Keratinocyte (primary cell): ENCODE data around the gene TIGD6. TPM values are rescaled to one million over a fixed set of nuclear protein-coding genes. Genes with fewer than 3 reads are reported as not detected.

ENCODE experiments used
- DNase-seq: peaks from one replicate; pipeline ENCODE4 v3.0.0-alpha.2; 2011; ENCODE audit warnings: low read depth, missing footprints, low spot score
- FAIRE-seq: peaks from 2 replicates; lab custom pipeline; 2011; peaks lifted over from hg19 to GRCh38; lab: Jason Lieb, UNC
- H2AFZ ChIP-seq: 2 replicates; pipeline ENCODE4 v1.6.0; 2012; ENCODE audit warnings: low read length, control low read depth, inconsistent platforms; ENCODE audit not compliant: control insufficient read depth
- H3K27ac ChIP-seq: 2 replicates; pipeline ENCODE4 v1.5.1; 2011; ENCODE audit warnings: low read length; ENCODE audit not compliant: control insufficient read depth, insufficient read depth
- H3K27me3 ChIP-seq: 3 replicates; pipeline ENCODE4 v1.6.0; 2011; ENCODE audit warnings: low read length; ENCODE audit not compliant: control insufficient read depth, insufficient read depth; ENCODE audit errors: extremely low read depth
- H3K36me3 ChIP-seq, 2 experiments: 2 replicates in 1 of 2; 3 replicates in 1 of 2; pipeline ENCODE4 v1.5.1; 2011; ENCODE audit warnings: low read length in 2 of 2, mild to moderate bottlenecking in 1 of 2; ENCODE audit not compliant: control insufficient read depth in 2 of 2, insufficient read depth in 2 of 2; ENCODE audit errors: extremely low read depth in 1 of 2
- H3K4me1 ChIP-seq: 3 replicates; pipeline ENCODE4 v1.5.1; 2011; ENCODE audit warnings: low read length; ENCODE audit not compliant: control insufficient read depth, insufficient read depth; ENCODE audit errors: extremely low read depth
- H3K4me2 ChIP-seq: 3 replicates; pipeline ENCODE4 v1.6.0; 2011; ENCODE audit warnings: low read depth, low read length; ENCODE audit not compliant: control insufficient read depth, insufficient read depth; ENCODE audit errors: extremely low read depth
- H3K4me3 ChIP-seq, 3 experiments: fragments of 200-600 bp in 1 of 3; sonication (generic) in 1 of 3; 2 replicates in 2 of 3; 3 replicates in 1 of 3; pipeline ENCODE4 v1.5.1; 2011 to 2016; ENCODE audit warnings: low read length in 3 of 3, mild to moderate bottlenecking in 3 of 3, control low read depth in 2 of 3, inconsistent platforms in 1 of 3, low read depth in 1 of 3, mixed read lengths in 1 of 3, mixed run types in 1 of 3, moderate library complexity in 1 of 3; ENCODE audit not compliant: control insufficient read depth in 2 of 3, insufficient read depth in 2 of 3; ENCODE audit errors: extremely low read depth in 1 of 3
- H3K79me2 ChIP-seq: 2 replicates; pipeline ENCODE4 v1.6.0; 2012; ENCODE audit warnings: low read length; ENCODE audit not compliant: control insufficient read depth, insufficient read depth
- H3K9ac ChIP-seq: 3 replicates; pipeline ENCODE4 v1.6.0; 2011; ENCODE audit warnings: low read length; ENCODE audit not compliant: control insufficient read depth, insufficient read depth; ENCODE audit errors: extremely low read depth
- H3K9me1 ChIP-seq: 3 replicates; pipeline ENCODE4 v1.6.0; 2011; ENCODE audit warnings: low read length; ENCODE audit not compliant: control insufficient read depth, insufficient read depth; ENCODE audit errors: extremely low read depth
- H3K9me3 ChIP-seq: 2 replicates; pipeline ENCODE4 v1.5.1; 2012; ENCODE audit warnings: low read depth, low read length; ENCODE audit not compliant: control insufficient read depth
- H4K20me1 ChIP-seq: 3 replicates; pipeline ENCODE4 v1.6.0; 2011; ENCODE audit warnings: low read length; ENCODE audit not compliant: control insufficient read depth, insufficient read depth; ENCODE audit errors: extremely low read depth
- CTCF ChIP-seq, 3 experiments: IDR thresholded peaks in 1 of 3; conservative IDR thresholded peaks in 1 of 3; optimal IDR thresholded peaks in 1 of 3; 2 replicates in 2 of 3; 3 replicates in 1 of 3; pipeline versions ENCODE3 to v1.5.1; 2011; ENCODE audit warnings: low read length in 3 of 3, mild to moderate bottlenecking in 3 of 3, moderate library complexity in 2 of 3, control low read depth in 1 of 3, inconsistent platforms in 1 of 3; ENCODE audit not compliant: insufficient read depth in 2 of 3; ENCODE audit errors: extremely low read depth in 1 of 3
- EZH2 ChIP-seq: IDR thresholded peaks from one replicate; pipeline ENCODE4 v1.6.1; 2012; ENCODE audit warnings: inconsistent platforms, mild to moderate bottlenecking, low read length, moderate library complexity
- dilution Hi-C: fragments of 300-500 bp; cut with MboI; formaldehyde crosslinking; loops from one replicate; pipeline ENCODE4 v1.7.0; 2020; ENCODE audit warnings: low sequenced_read_pairs; ENCODE audit not compliant: extremely low pct_ligation_motif_present
- polyA plus RNA-seq, 5 experiments: library from polyadenylated mRNA; depleted of rRNA in 3 of 5; stranded (reverse) in 3 of 5; stranded (forward) in 1 of 5; unstranded in 1 of 5; fragments of >200 nt; gene quantifications; 1 replicate in 1 of 5; 2 replicates in 3 of 5; 3 replicates in 1 of 5; pipeline versions ENCODE4 v1.2.1 to v1.2.3, GENCODE V29; 2011 to 2012; ENCODE audit warnings: missing spikeins in 2 of 5, low read depth in 1 of 5, low replicate concordance in 1 of 5

Gene TIGD6
- polyA plus RNA-seq, 1 donor (not counting 4 experiments of a cell fraction or from before 2014, with no cell fraction given): 4.1 TPM

GRCh38 chr5:149962601-149963300 lies 37.7 kb downstream of the TIGD6 start:
- no peak overlapping the region for H3K4me2 ChIP-seq
- no peak overlapping the region for H3K4me3 ChIP-seq

GRCh38 chr5:149961957-149962409 lies 38.5 kb downstream of the TIGD6 start:
- Histone ChIP-seq H3K36me3 (no peaks in the 10 kb centered on the region), H3K27me3 (no peaks in the 10 kb centered on the region), H3K79me2 (peaks cover 2% of the 10 kb centered on the region), H3K4me2 (peak overlapping the region; percentile 70), H2AFZ (no peak overlapping the region), H3K4me1 (peaks cover 16% of the 10 kb centered on the region), H3K4me3 (no peak overlapping the region), H3K9me1 (no peaks in the 10 kb centered on the region), H4K20me1 (no peaks in the 10 kb centered on the region), H3K9me3 (no peaks in the 10 kb centered on the region), H3K9ac (no peak overlapping the region), H3K27ac (no peak overlapping the region)
- dilution Hi-C loops: loop anchor here (25.0 kb wide), 1 partner anchor 100 kb away; no protein-coding TSS in a partner anchor
- no peak for DNase-seq
- peak; percentile 76 for FAIRE-seq
- no peak for TF ChIP-seq EZH2
- TF ChIP-seq CTCF (optimal IDR thresholded peaks at IDR 0.05 in 1 of 3, IDR thresholded peaks at IDR 0.05 in 1 of 3, conservative IDR thresholded peaks at IDR 0.05 in 1 of 3; ENCODE audit: extremely low read depth in 1 of 3, insufficient read depth in 2 of 3, low read length in 3 of 3): peak; percentile 43 to 69 (median 49)

More at GRCh38 chr5:149962601-149963300, 37.7 kb downstream of the TIGD6 start:
- Histone ChIP-seq H3K9me3 (no peaks in the 10 kb centered on the region), H3K27me3 (no peaks in the 10 kb centered on the region), H2AFZ (no peak overlapping the region), H3K9me1 (no peaks in the 10 kb centered on the region), H3K79me2 (peaks cover 2% of the 10 kb centered on the region), H3K4me1 (peaks cover 16% of the 10 kb centered on the region), H3K9ac (no peak overlapping the region), H3K27ac (no peak overlapping the region), H3K36me3 (no peaks in the 10 kb centered on the region), H4K20me1 (no peaks in the 10 kb centered on the region)
- dilution Hi-C loops: loop anchor here (25.0 kb wide), 1 partner anchor 100 kb away; no protein-coding TSS in a partner anchor
- DNase-seq: no peak
- FAIRE-seq: no peak
- no peak for TF ChIP-seq CTCF (optimal IDR thresholded peaks at IDR 0.05 in 1 of 3, IDR thresholded peaks at IDR 0.05 in 1 of 3, conservative IDR thresholded peaks at IDR 0.05 in 1 of 3; ENCODE audit: extremely low read depth in 1 of 3, insufficient read depth in 2 of 3, low read length in 3 of 3)
- TF ChIP-seq EZH2: no peak
